ENCODE results near the gene AKIRIN1. TPM values are rescaled to one million over a fixed set of nuclear protein-coding genes. Genes with fewer than 3 reads are reported as not detected.
A peak's percentile ranks its signal among the peaks of the same experiment; 100 is the strongest.
"Not testable (repeated sequence)": the region's sequence is repeated elsewhere in the genome, so short reads cannot be mapped to it uniquely, and the experiment has no call there.

AKIRIN1 gene
- polyA plus RNA-seq, 1 donor: 49.3 TPM

DNA sequence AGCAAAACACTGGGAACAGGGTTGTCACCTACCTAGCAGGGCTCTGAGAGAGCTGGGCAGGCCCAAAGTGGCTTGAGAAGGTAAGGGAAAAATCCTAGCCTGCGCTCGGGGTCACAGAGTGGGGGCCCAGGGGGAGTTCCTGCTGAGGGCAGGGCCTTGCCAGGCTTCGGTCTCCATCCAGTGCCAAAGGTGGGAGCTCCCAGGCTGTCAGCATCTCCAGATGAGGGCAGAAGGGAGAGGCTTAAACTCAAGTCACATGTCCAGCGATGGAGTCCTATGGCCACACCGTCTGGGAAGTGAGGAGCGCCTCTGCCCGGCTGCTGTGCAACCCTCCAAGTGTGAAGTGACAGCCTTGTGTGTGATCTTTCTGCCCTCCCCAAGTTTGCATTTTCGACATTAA, 23.9 kb downstream of the AKIRIN1 start:
- not testable (repeated sequence) for H3K4me3 ChIP-seq (ENCODE audit: low read length); H3K4me1 ChIP-seq (ENCODE audit: control insufficient read depth, insufficient read depth, low read length); H3K36me3 ChIP-seq (ENCODE audit: control insufficient read depth, insufficient read depth, low read length); H3K27me3 ChIP-seq (ENCODE audit: control insufficient read depth, insufficient read depth, low read length); DNase-seq; H3K9me3 ChIP-seq (ENCODE audit: control insufficient read depth, low read depth, low read length); H3K27ac ChIP-seq (ENCODE audit: low read length)
- WGBS (ENCODE audit: insufficient coverage, low lambda C conversion rate): no CpG with 5 or more reads among the region's 8 CpGs

DNA sequence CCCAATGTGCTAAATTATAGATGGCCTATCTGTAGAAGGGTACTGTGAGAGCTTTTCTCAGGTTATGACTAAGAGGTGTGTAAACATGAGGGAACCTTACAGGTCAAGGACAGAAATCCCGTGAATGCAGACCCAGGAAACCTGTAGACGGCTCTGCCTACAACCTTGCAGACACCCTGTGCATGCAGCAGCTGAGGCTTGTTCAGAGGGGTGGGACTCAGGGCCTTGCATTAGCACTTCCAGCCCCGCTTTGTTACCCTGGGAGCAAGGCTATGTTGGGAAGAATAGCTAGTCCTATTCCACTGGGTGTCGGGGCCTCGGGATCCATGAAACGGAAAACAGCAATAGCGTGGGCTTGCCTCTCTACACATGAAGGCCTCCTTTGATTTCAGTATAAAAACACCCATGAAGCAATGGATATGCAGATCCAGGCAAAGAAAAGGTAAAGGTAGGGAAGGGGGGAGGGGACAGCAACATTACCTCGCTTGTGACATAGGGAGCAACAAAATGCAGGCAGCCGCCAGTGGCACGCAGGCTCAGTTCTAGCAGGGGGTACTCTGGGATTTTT, 25.6 kb downstream of the AKIRIN1 start:
- no CpG with 5 or more reads among the region's 10 CpGs for WGBS (ENCODE audit: insufficient coverage, low lambda C conversion rate)
- no peak for DNase-seq
- Histone ChIP-seq H3K27ac (ENCODE audit: low read length) (no peak overlapping the region), H3K4me1 (ENCODE audit: control insufficient read depth, insufficient read depth, low read length) (no peaks in the 10 kb centered on the region), H3K36me3 (ENCODE audit: control insufficient read depth, insufficient read depth, low read length) (peaks cover 6% of the 10 kb centered on the region), H3K9me3 (ENCODE audit: control insufficient read depth, low read depth, low read length) (no peaks in the 10 kb centered on the region), H3K4me3 (ENCODE audit: low read length) (no peak overlapping the region), H3K27me3 (ENCODE audit: control insufficient read depth, insufficient read depth, low read length) (no peaks in the 10 kb centered on the region)

DNA sequence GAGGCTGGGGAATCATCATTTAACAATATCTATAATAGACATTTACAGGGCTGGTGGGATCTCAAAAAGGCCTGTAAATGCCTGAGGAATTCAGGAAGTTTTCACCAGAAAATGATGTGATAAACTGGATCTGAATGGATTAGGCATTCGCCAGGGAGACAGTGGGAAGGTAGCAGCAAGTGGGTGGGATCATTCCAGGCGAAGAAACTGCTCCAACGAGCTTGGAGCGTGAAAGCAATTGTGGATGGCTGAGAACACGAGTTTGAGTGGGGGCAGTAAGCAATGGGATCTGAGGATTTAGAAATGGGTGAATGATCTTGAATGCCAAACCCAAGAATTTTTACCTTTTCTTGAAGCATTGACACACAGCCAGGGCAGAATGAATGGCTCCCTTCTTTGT, 26.2 kb downstream of the AKIRIN1 start:
- DNase-seq: no peak
- H3K4me1 ChIP-seq (ENCODE audit: control insufficient read depth, insufficient read depth, low read length): no peaks in the 10 kb centered on the region
- H3K27ac ChIP-seq (ENCODE audit: low read length): no peak overlapping the region
- H3K27me3 ChIP-seq (ENCODE audit: control insufficient read depth, insufficient read depth, low read length): no peaks in the 10 kb centered on the region
- no peak overlapping the region for H3K4me3 ChIP-seq (ENCODE audit: low read length)
- peaks cover 2% of the 10 kb centered on the region for H3K36me3 ChIP-seq (ENCODE audit: control insufficient read depth, insufficient read depth, low read length)
- H3K9me3 ChIP-seq (ENCODE audit: control insufficient read depth, low read depth, low read length): no peaks in the 10 kb centered on the region
- no CpG with 5 or more reads among the region's 5 CpGs for WGBS (ENCODE audit: insufficient coverage, low lambda C conversion rate)

- no CpG with 5 or more reads among the region's 1 CpG for WGBS (ENCODE audit: insufficient coverage, low lambda C conversion rate)
- not testable (repeated sequence) for H3K27ac ChIP-seq (ENCODE audit: low read length); H3K9me3 ChIP-seq (ENCODE audit: control insufficient read depth, low read depth, low read length); H3K27me3 ChIP-seq (ENCODE audit: control insufficient read depth, insufficient read depth, low read length); H3K4me3 ChIP-seq (ENCODE audit: low read length); H3K4me1 ChIP-seq (ENCODE audit: control insufficient read depth, insufficient read depth, low read length); DNase-seq; H3K36me3 ChIP-seq (ENCODE audit: control insufficient read depth, insufficient read depth, low read length)
Observed at GRCh38 chr1:39020494-39020893, 29.4 kb downstream of the AKIRIN1 start.

DNA sequence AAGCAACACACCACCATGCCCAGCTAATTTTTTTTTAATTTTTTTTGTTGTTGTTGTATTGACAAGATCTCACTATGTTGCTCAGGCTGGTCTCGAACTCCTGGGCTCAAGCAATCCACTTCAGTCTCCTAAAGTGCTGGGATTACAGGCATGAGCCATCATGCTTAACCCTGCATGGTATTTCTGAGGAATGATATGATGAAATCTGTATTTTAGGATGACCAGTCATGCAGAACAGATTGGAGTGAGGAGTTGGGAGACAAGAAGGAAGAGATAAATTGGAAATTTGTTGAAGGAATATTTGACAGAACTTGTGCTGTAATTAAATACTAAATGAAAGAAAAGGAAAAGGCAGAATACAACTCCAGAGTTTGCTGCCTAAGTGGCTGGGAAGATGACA, 30.4 kb downstream of the AKIRIN1 start:
- Histone ChIP-seq H3K27ac (ENCODE audit: low read length) (no peak overlapping the region), H3K36me3 (ENCODE audit: control insufficient read depth, insufficient read depth, low read length) (no peaks in the 10 kb centered on the region), H3K4me1 (ENCODE audit: control insufficient read depth, insufficient read depth, low read length) (no peaks in the 10 kb centered on the region), H3K27me3 (ENCODE audit: control insufficient read depth, insufficient read depth, low read length) (no peaks in the 10 kb centered on the region), H3K4me3 (ENCODE audit: low read length) (no peak overlapping the region), H3K9me3 (ENCODE audit: control insufficient read depth, low read depth, low read length) (no peaks in the 10 kb centered on the region)
- no CpG with 5 or more reads among the region's 1 CpG for WGBS (ENCODE audit: insufficient coverage, low lambda C conversion rate)
- no peak for DNase-seq

- Histone ChIP-seq H3K4me1 (ENCODE audit: control insufficient read depth, insufficient read depth, low read length) (no peaks in the 10 kb centered on the region), H3K36me3 (ENCODE audit: control insufficient read depth, insufficient read depth, low read length) (no peaks in the 10 kb centered on the region), H3K27ac (ENCODE audit: low read length) (no peak overlapping the region), H3K4me3 (ENCODE audit: low read length) (no peak overlapping the region), H3K27me3 (ENCODE audit: control insufficient read depth, insufficient read depth, low read length) (no peaks in the 10 kb centered on the region), H3K9me3 (ENCODE audit: control insufficient read depth, low read depth, low read length) (no peaks in the 10 kb centered on the region)
- WGBS (ENCODE audit: insufficient coverage, low lambda C conversion rate): no CpG with 5 or more reads among the region's 1 CpG
- no peak for DNase-seq
Observed at GRCh38 chr1:39023140-39023539, 32.1 kb downstream of the AKIRIN1 start.

DNA sequence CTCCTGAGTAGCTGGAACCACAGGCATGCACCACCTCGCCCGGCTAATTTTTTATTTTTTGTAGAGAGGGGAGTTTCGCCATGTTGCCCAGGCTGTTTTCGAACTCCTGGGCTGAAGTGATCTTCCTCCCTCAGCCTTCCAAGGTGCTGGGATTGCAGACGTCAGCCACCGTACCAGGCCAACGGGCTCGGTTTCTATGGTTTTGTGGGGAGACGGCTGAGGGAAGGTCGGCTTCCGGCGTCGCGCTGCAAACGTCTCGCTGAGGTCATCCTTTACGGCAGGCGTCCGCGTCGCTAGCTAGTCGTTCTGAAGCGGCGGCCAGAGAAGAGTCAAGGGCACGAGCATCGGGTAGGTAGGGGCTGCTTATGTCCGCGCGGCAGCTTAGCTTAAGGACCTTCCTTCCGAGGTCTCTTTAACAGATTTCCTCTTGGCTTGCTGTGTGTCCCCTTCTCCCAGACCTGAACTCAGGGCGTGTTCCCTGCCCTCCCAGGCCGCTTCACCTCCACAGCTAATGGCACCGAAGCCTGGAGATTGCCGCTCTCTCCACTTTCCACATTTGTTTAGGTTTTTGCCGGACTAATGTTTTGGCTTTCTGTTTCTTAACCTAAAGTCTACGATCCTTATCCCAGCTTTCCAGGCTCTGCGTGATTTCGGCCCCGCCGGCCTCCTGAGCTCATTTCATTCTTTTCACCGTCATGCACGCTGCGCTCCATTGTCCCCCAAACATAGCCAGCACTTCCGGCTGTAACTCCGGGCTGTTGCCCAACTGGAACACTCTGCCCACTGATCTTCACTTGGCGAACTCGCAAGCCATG, 35.2 kb downstream of the AKIRIN1 start, which contains the start of gene NDUFS5:
NDUFS5 (plus strand) TSS at position 300 of the 815 bp plus-strand sequence. CDS start 2,375 bp downstream, outside the sequence.
- Histone ChIP-seq H3K27me3 (ENCODE audit: control insufficient read depth, insufficient read depth, low read length) (no peaks in the 10 kb centered on the region), H3K27ac (ENCODE audit: low read length) (peak within 1 kb of the TSS; percentile 92)
- 0% methylated on average over 4 of the region's 47 CpGs for WGBS (ENCODE audit: insufficient coverage, low lambda C conversion rate)

DNA sequence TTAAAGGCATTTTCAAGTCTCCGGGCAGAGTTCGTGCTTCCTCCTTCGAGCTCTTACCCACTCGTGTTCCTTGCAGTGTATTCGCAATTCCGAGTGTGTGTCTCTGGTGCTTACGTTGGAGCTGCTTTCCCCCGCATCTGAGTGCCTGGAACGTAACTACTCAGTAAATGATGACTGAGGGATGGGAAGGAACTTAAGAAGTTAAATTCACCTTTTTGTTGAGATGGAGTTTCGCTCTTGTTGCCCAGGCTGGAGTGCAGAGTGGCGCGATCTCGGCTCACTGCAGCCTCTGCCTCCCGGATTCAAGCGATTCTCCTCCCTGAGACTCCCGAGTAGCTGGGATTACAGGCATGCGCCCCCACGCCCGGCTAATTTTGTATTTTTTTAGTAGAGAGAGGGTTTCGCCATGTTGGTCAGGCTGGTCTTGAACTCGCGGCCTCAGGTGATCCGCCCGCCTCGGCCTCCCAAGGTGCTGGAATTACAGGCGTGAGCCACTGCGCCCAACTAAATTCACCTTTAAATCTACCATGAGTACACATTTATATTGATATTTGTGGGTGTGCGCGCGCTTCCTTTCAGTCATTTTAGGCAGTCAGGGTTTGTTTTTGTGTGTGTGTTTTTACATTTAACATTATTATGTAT, 35.9 kb downstream of the AKIRIN1 start:
- WGBS (ENCODE audit: insufficient coverage, low lambda C conversion rate): 100% methylated on average over 3 of the region's 30 CpGs
- Histone ChIP-seq H3K4me3 (ENCODE audit: low read length) (peak overlapping the region; percentile 79), H3K27me3 (ENCODE audit: control insufficient read depth, insufficient read depth, low read length) (no peaks in the 10 kb centered on the region), H3K27ac (ENCODE audit: low read length) (peak overlapping the region; percentile 92), H3K36me3 (ENCODE audit: control insufficient read depth, insufficient read depth, low read length) (peaks cover 26% of the 10 kb centered on the region), H3K4me1 (ENCODE audit: control insufficient read depth, insufficient read depth, low read length) (no peaks in the 10 kb centered on the region), H3K9me3 (ENCODE audit: control insufficient read depth, low read depth, low read length) (no peaks in the 10 kb centered on the region)
- DNase-seq: no peak

More for the DNA sequence above, 35.2 kb downstream of the AKIRIN1 start, which contains the start of gene NDUFS5:
- no peaks in the 10 kb centered on the region for H3K9me3 ChIP-seq (ENCODE audit: control insufficient read depth, low read depth, low read length)
- H3K36me3 ChIP-seq (ENCODE audit: control insufficient read depth, insufficient read depth, low read length): peaks cover 19% of the 10 kb centered on the region
- DNase-seq: peak; percentile 92 to 96
- peak within 1 kb of the TSS; percentile 79 for H3K4me3 ChIP-seq (ENCODE audit: low read length)
- H3K4me1 ChIP-seq (ENCODE audit: control insufficient read depth, insufficient read depth, low read length): no peaks in the 10 kb centered on the region

DNA sequence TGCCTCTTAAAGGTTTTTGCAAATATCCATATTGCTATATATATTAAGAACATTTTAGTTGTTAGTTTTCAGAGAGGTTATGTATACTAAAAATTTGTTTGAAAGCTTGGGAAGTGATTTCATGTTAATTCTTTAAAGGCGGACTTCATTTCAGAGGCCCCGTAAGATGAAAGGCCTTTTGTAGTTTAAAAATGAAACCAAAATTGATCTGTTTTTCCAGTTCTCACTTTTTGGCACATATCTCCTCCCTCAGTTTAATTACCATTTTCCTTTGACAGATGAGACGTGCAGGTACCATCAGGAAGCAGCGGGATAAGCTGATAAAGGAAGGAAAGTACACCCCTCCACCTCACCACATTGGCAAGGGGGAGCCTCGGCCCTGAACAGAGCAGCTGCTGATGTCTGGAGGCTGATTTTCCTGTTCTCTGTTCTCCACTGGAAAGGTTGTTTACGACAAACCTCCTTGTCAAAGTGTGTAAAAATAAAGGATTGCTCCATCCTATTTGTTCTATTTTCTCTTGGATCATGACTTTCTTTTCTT, 43.1 kb downstream of the AKIRIN1 start:
- no peaks in the 10 kb centered on the region for H3K4me1 ChIP-seq (ENCODE audit: control insufficient read depth, insufficient read depth, low read length)
- peaks cover 61% of the 10 kb centered on the region for H3K36me3 ChIP-seq (ENCODE audit: control insufficient read depth, insufficient read depth, low read length)
- H3K27ac ChIP-seq (ENCODE audit: low read length): no peak overlapping the region
- WGBS (ENCODE audit: insufficient coverage, low lambda C conversion rate): 100% methylated on average over 1 of the region's 6 CpGs
- H3K9me3 ChIP-seq (ENCODE audit: control insufficient read depth, low read depth, low read length): no peaks in the 10 kb centered on the region
- H3K27me3 ChIP-seq (ENCODE audit: control insufficient read depth, insufficient read depth, low read length): no peaks in the 10 kb centered on the region
- no peak for DNase-seq
- H3K4me3 ChIP-seq (ENCODE audit: low read length): no peak overlapping the region

DNA sequence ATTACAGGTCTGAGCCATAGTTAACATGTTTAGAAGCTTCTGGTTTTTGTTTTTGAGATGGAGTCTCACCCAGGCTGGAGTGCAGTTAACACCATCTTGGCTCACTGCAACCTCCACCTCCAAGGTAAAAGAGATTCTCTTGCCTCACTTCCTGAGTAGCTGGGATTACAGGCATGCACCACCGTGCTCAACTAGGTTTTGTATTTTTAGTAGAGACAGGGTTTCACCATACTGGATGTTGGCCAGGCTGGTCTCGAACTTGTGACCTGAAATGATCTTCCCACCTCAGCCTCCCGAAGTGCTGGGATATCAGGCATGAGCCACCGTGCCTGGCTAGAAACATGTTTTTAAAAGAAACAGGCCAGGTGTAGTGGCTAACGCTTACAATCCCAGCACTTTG, 45.6 kb downstream of the AKIRIN1 start:
- WGBS (ENCODE audit: insufficient coverage, low lambda C conversion rate): no CpG with 5 or more reads among the region's 5 CpGs
- peaks cover 48% of the 10 kb centered on the region for H3K36me3 ChIP-seq (ENCODE audit: control insufficient read depth, insufficient read depth, low read length)

More for the DNA sequence above, 45.6 kb downstream of the AKIRIN1 start:
- no peaks in the 10 kb centered on the region for H3K9me3 ChIP-seq (ENCODE audit: control insufficient read depth, low read depth, low read length)
- H3K27me3 ChIP-seq (ENCODE audit: control insufficient read depth, insufficient read depth, low read length): no peaks in the 10 kb centered on the region
- H3K27ac ChIP-seq (ENCODE audit: low read length): no peak overlapping the region
- no peak overlapping the region for H3K4me3 ChIP-seq (ENCODE audit: low read length)
- H3K4me1 ChIP-seq (ENCODE audit: control insufficient read depth, insufficient read depth, low read length): no peaks in the 10 kb centered on the region
- no peak for DNase-seq
